K562 (cell line): ENCODE measurements around the gene RASGEF1C. TPM values are rescaled to one million over a fixed set of nuclear protein-coding genes. Genes with fewer than 3 reads are reported as not detected.
A peak's percentile ranks its signal among the peaks of the same experiment; 100 is the strongest.

Experiments used
- ATAC-seq: fragments of 200-7000 bp; cut with Tn5 transposase; 3 replicates; pipeline ENCODE4 v1.9.1; 2020; ENCODE audit warnings: moderate library complexity
- BruUV-seq: library from RNA; stranded (reverse); fragments of 400-500 nt; replicated peaks from 2 replicates; lab custom pipeline; 2021; lab: Mats Ljungman, UMichigan
- CTCF ChIA-PET: fragments of 300-600 bp; formaldehyde crosslinking; extraction: SDS; loops from one replicate; lab custom pipeline; 2021; ENCODE audit warnings: low intra/inter-chr PET ratio; lab: Yijun Ruan, JAX
- POLR2A ChIA-PET: fragments of 300-600, 350-650 bp; sonication (Branson Sonifier 250); formaldehyde crosslinking; extraction: SDS; loops from one replicate; lab custom pipeline; 2021; ENCODE audit warnings: antibody characterized with exemption, inconsistent platforms; lab: Yijun Ruan, JAX
- DNase-seq, 4 experiments: peaks; one replicate each; pipeline versions ENCODE4 v3.0.0 to v3.0.0-alpha.2; 2011 to 2018; ENCODE audit warnings: low spot score in 3 of 4, mixed read lengths in 3 of 4; ENCODE audit errors: extremely low read depth in 1 of 4
- FAIRE-seq: peaks from 2 replicates; lab custom pipeline; 2011; peaks lifted over from hg19 to GRCh38; lab: Jason Lieb, UNC
- H2AFZ ChIP-seq: 2 replicates; pipeline ENCODE4 v1.6.0; 2011; ENCODE audit warnings: low read depth, low read length, control low read depth, inconsistent platforms
- H3K27ac ChIP-seq: fragments of 200-600 bp; 3 replicates; pipeline ENCODE4 v1.8.0; 2011; ENCODE audit warnings: low read depth, mild to moderate bottlenecking, control low read depth, inconsistent platforms, low read length, moderate library complexity, mixed read lengths; ENCODE audit errors: extremely low read depth
- H3K27me3 ChIP-seq, 2 experiments: fragments of 300-600 bp in 1 of 2; 2 replicates in 1 of 2; 3 replicates in 1 of 2; pipeline versions ENCODE4 v1.6.0 to v1.8.0; 2011; ENCODE audit warnings: inconsistent platforms in 2 of 2, low read length in 2 of 2, mild to moderate bottlenecking in 1 of 2, mixed read lengths in 1 of 2, moderate library complexity in 1 of 2; ENCODE audit not compliant: control insufficient read depth in 2 of 2, insufficient read depth in 2 of 2
- H3K36me3 ChIP-seq: fragments of 300-600 bp; 3 replicates; pipeline ENCODE4 v1.8.0; 2011; ENCODE audit warnings: mild to moderate bottlenecking, low read length, inconsistent platforms; ENCODE audit not compliant: control insufficient read depth, insufficient read depth
- H3K4me1 ChIP-seq, 2 experiments: fragments of 200-600 bp in 1 of 2; replicated peaks in 1 of 2; 2 replicates in 1 of 2; 3 replicates in 1 of 2; pipeline versions ENCODE4 v1.5.1 to v1.8.0; 2011; ENCODE audit warnings: inconsistent platforms in 2 of 2, low read length in 2 of 2, mild to moderate bottlenecking in 1 of 2, mixed read lengths in 1 of 2, moderate library complexity in 1 of 2; ENCODE audit not compliant: control insufficient read depth in 2 of 2, insufficient read depth in 2 of 2
- H3K4me2 ChIP-seq: 2 replicates; pipeline ENCODE4 v1.6.1; 2011; ENCODE audit warnings: low read length, control low read depth, inconsistent platforms, mixed read lengths; ENCODE audit not compliant: insufficient read depth
- H3K4me3 ChIP-seq: fragments of 200-600 bp; sonication (generic), shearing (Covaris generic); 2 replicates; pipeline ENCODE4 v1.5.1; 2016; ENCODE audit warnings: control low read depth, inconsistent platforms
- H3K79me2 ChIP-seq: fragments of 200-600 bp; 3 replicates; pipeline ENCODE4 v1.8.0; 2011; ENCODE audit warnings: low read length, inconsistent platforms; ENCODE audit not compliant: control insufficient read depth, insufficient read depth
- H3K9ac ChIP-seq, 2 experiments: 2 replicates each; pipeline versions ENCODE4 v1.6.0 to v1.6.1; 2011; ENCODE audit warnings: low read depth in 2 of 2, low read length in 2 of 2, control low read depth in 1 of 2, inconsistent platforms in 1 of 2, mild to moderate bottlenecking in 1 of 2, mixed read lengths in 1 of 2; ENCODE audit not compliant: insufficient read depth in 1 of 2
- H3K9me1 ChIP-seq: one replicate; pipeline ENCODE4 v1.6.0; 2011; ENCODE audit warnings: inconsistent platforms, mild to moderate bottlenecking, low read length, moderate library complexity; ENCODE audit not compliant: control insufficient read depth, insufficient read depth
- H3K9me3 ChIP-seq: replicated peaks from 2 replicates; pipeline ENCODE4 v1.5.1; 2011; ENCODE audit warnings: low read depth, low read length, inconsistent platforms; ENCODE audit not compliant: control insufficient read depth, insufficient read depth
- H4K20me1 ChIP-seq: replicated peaks from 2 replicates; pipeline ENCODE4 v1.6.1; 2011; ENCODE audit warnings: low read length, inconsistent platforms, mixed read lengths; ENCODE audit not compliant: control insufficient read depth, insufficient read depth
- ADNP ChIP-seq: fragments of 200-800 bp; sonication (Bioruptor generic); IDR thresholded peaks from 2 replicates; pipeline ENCODE4 v1.6.1; 2016; ENCODE audit warnings: missing genetic modification characterization, missing compliant biosample characterization
- CEBPB ChIP-seq: fragments of 450-650 bp; IDR thresholded peaks from 2 replicates; pipeline ENCODE4 v1.6.1; 2016; ENCODE audit warnings: missing genetic modification characterization, missing compliant biosample characterization
- ERF ChIP-seq: fragments of 450-650 bp; formaldehyde crosslinking; IDR thresholded peaks from 2 replicates; pipeline ENCODE4 v1.4.0; 2020; ENCODE audit warnings: mild to moderate bottlenecking, mixed read lengths
- FOXM1 ChIP-seq, 2 experiments: fragments of 450-650 bp in 1 of 2; sonication (generic) in 1 of 2; formaldehyde crosslinking in 1 of 2; IDR thresholded peaks; 2 replicates each; pipeline versions ENCODE4 v1.6.1 to v1.9.0; 2017 to 2022; ENCODE audit warnings: low read depth in 2 of 2, mild to moderate bottlenecking in 2 of 2, missing genetic modification reagents in 1 of 2, moderate library complexity in 1 of 2
- HDAC2 ChIP-seq: fragments of 450-650 bp; IDR thresholded peaks from 2 replicates; pipeline ENCODE4 v1.6.1; 2016; ENCODE audit warnings: mild to moderate bottlenecking
- KAT7 ChIP-seq: sonication (generic); formaldehyde crosslinking; IDR thresholded peaks from 2 replicates; pipeline ENCODE4 v1.8.0; 2022; ENCODE audit warnings: missing genetic modification reagents, mild to moderate bottlenecking, borderline replicate concordance
- KDM2B ChIP-seq: fragments of 250-450 bp; sonication (Bioruptor Pico); IDR thresholded peaks from 2 replicates; pipeline ENCODE4 v1.8.0; 2021; ENCODE audit warnings: mild to moderate bottlenecking, moderate library complexity
- PHB2 ChIP-seq: fragments of 450-650 bp; IDR thresholded peaks from 2 replicates; pipeline ENCODE4 v1.6.1; 2017; ENCODE audit warnings: low read depth
- POU5F1 ChIP-seq: fragments of 150-350 bp; IDR thresholded peaks from 2 replicates; pipeline ENCODE4 v1.6.1; 2014; ENCODE audit warnings: borderline replicate concordance, low read length, low read depth, mild to moderate bottlenecking; ENCODE audit not compliant: partially characterized antibody
- RB1 ChIP-seq: fragments of 450-650 bp; IDR thresholded peaks from 2 replicates; pipeline ENCODE4 v1.6.1; 2017; ENCODE audit warnings: low read depth, mild to moderate bottlenecking
- RBM15 ChIP-seq: fragments of 200-400 bp; formaldehyde crosslinking; IDR thresholded peaks from 2 replicates; pipeline ENCODE4 v1.6.1; 2018; ENCODE audit warnings: mild to moderate bottlenecking, low read length, moderate library complexity; ENCODE audit not compliant: insufficient read depth
- SMARCA5 ChIP-seq: fragments of 450-650 bp; IDR thresholded peaks from 2 replicates; pipeline ENCODE4 v1.6.1; 2016
- TRIM24 ChIP-seq, 2 experiments: fragments of 450-650 bp; IDR thresholded peaks; 2 replicates each; pipeline ENCODE4 v1.6.1; 2016
- TRIM28 ChIP-seq: fragments of 450-650 bp; IDR thresholded peaks from 2 replicates; pipeline ENCODE4 v1.6.1; 2017
- ZNF583 ChIP-seq: fragments of 250-450 bp; sonication (Bioruptor Pico); IDR thresholded peaks from 2 replicates; pipeline ENCODE4 v1.4.0; 2020
- ZNF830 ChIP-seq: fragments of 250-450 bp; sonication (Bioruptor Pico); IDR thresholded peaks from 2 replicates; pipeline ENCODE4 v1.5.0; 2021; ENCODE audit warnings: mild to moderate bottlenecking
- WGBS: fragments of 100-300 bp; shearing (Covaris generic); methylation state at CpG from one replicate; pipeline ENCODE4 v1.1.6; 2016; ENCODE audit warnings: low coverage, mixed read lengths; ENCODE audit not compliant: insufficient coverage; ENCODE audit errors: missing lambda C conversion rate; 5-methylcytosine and 5-hydroxymethylcytosine counted together
- in situ Hi-C: fragments of 300-500 bp; cut with MboI; formaldehyde crosslinking; loops from 4 replicates; pipeline ENCODE4 v1.15.0; 2018; ENCODE audit warnings: inconsistent platforms, mixed read lengths
- intact Hi-C: fragments of 100-400 bp; cut with micrococcal nuclease; formaldehyde crosslinking; loops from 2 replicates; pipeline ENCODE4 v1.14.2; 2022
- polyA plus RNA-seq, 8 experiments: library from polyadenylated mRNA; depleted of rRNA in 4 of 8; stranded (reverse) in 5 of 8; unstranded in 3 of 8; fragments of >200 nt; fragmentation: Nextera tagmentation in 2 of 8; fragmentation: Illumina TruSeq in 1 of 8; extraction: Ambion mirVana in 2 of 8; extraction: Trizol in 1 of 8; gene quantifications; 2 replicates each; pipeline versions ENCODE4 v1.2.1 to v1.2.3, GENCODE V29; 2011 to 2014; ENCODE audit warnings: inconsistent platforms in 1 of 8, missing spikeins in 1 of 8
- total RNA-seq, 7 experiments: library from RNA; depleted of rRNA in 6 of 7; stranded (reverse); fragments of >200 nt in 6 of 7; fragmentation: Illumina TruSeq in 2 of 7; extraction: Trizol in 2 of 7; gene quantifications; 2 replicates each; pipeline versions ENCODE4 v1.2.1 to v1.2.3, GENCODE V29; 2011 to 2021; ENCODE audit warnings: low replicate concordance in 1 of 7
- TF ChIP-seq, protein P1 (sequence below): fragments of 200-800 bp; sonication (Bioruptor generic); IDR thresholded peaks from 2 replicates; pipeline ENCODE4 v1.6.1; 2017; ENCODE audit warnings: missing genetic modification characterization, missing compliant biosample characterization
- TF ChIP-seq, protein P2 (sequence below): sonication (generic); formaldehyde crosslinking; IDR thresholded peaks from 2 replicates; pipeline ENCODE4 v1.9.0; 2022; ENCODE audit warnings: mild to moderate bottlenecking, missing genetic modification reagents

RASGEF1C gene
- total and polyA plus RNA-seq, 9 of the 15 experiments (the other 6 are each of a cell fraction or from before 2014, with no cell fraction given), result 0.04 to 1.1 (median 0.21) TPM; not detected in 4

DNA sequence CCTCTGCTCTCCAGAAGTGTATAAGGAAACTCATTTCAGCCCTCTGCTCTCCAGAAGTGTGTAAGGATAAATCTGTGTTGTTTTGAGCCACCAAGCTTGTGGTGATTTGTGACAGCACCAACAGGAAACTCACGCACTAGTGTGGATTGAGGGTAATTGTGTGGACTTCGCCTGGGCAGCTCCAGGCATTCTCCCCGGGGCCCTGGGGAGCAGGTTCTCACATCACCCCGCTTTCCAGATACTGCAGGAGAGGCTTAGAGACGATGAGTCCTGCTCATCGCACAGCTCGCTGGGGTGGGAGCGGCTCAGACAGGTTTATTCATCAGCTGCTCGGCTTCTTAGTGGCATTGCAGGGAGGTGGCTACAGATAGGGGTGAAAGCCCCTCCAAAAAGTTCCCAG, 99.1 kb downstream of the RASGEF1C start:
- no TSS peak for BruUV-seq
- POLR2A ChIA-PET, result no interaction called here

GRCh38 chr5:180107005-180107404, 102.0 kb downstream of the RASGEF1C start:
- H4K20me1 ChIP-seq, result no peaks in the 10 kb centered on the region
- no peaks in the 10 kb centered on the region for H3K79me2 ChIP-seq
- H3K9me1 ChIP-seq, result no peaks in the 10 kb centered on the region
- no peak overlapping the region for H3K4me2 ChIP-seq
- H3K27me3 ChIP-seq, result no peaks in the 10 kb centered on the region; a peak in 1 of 5 replicates
- H2AFZ ChIP-seq, result no peak overlapping the region
- no peak overlapping the region for H3K4me3 ChIP-seq
- FAIRE-seq (no peak), ATAC-seq (no peak), DNase-seq (no peak)
- BruUV-seq, result no TSS peak
- POLR2A ChIA-PET, result interaction anchor here (1.0 to 1.7 kb wide), 2 partner anchors 10 to 15 kb away, joined by 3 to 9 read pairs; no protein-coding TSS in a partner anchor
- in situ Hi-C loops (no loop called here), intact Hi-C loops (no loop called here)
- CTCF ChIA-PET, result no interaction called here
- peaks cover 0 to 2% of the 10 kb centered on the region in 2 experiments; a peak in 3 of 5 replicates for H3K4me1 ChIP-seq
- 17% methylated on average over 1 of the region's 1 CpG for WGBS
- H3K9ac ChIP-seq, result no peak overlapping the region
- H3K36me3 ChIP-seq, result no peaks in the 10 kb centered on the region
- no peak overlapping the region for H3K27ac ChIP-seq
- H3K9me3 ChIP-seq, result no peaks in the 10 kb centered on the region; the same call in 1 of the 2 replicates
- TF ChIP-seq ERF (CRISPR knock-in tag) (no peak), HDAC2 (peak; percentile 19; the same call in 1 of the 2 replicates), FOXM1 (IDR thresholded peaks at IDR 0.05; ENCODE audit: low read depth) (no peak), FOXM1 (CRISPR knock-in tag; IDR thresholded peaks at IDR 0.05; ENCODE audit: low read depth) (no peak), TRIM28 (peak; percentile 77; the same call in 1 of the 2 replicates), TRIM24 (IDR thresholded peaks at IDR 0.05) (peak; percentile 20 to 71; a peak in 2 of 4 replicates), ADNP (tag) (0 out of 2 replicates have a peak, but pooled peaks have one; percentile 4), PHB2 (no peak), SMARCA5 (peak; percentile 71; the same call in 1 of the 2 replicates)
- TF ChIP-seq, protein P1, sequence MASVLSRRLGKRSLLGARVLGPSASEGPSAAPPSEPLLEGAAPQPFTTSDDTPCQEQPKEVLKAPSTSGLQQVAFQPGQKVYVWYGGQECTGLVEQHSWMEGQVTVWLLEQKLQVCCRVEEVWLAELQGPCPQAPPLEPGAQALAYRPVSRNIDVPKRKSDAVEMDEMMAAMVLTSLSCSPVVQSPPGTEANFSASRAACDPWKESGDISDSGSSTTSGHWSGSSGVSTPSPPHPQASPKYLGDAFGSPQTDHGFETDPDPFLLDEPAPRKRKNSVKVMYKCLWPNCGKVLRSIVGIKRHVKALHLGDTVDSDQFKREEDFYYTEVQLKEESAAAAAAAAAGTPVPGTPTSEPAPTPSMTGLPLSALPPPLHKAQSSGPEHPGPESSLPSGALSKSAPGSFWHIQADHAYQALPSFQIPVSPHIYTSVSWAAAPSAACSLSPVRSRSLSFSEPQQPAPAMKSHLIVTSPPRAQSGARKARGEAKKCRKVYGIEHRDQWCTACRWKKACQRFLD, result 0 out of 2 replicates have a peak, but pooled peaks have one; percentile 42

More for the DNA sequence above, 99.1 kb downstream of the RASGEF1C start:
- no peak overlapping the region for H3K4me2 ChIP-seq
- TF ChIP-seq ZNF830 (CRISPR knock-in tag), result no peak
- TF ChIP-seq RBM15, result no peak
- TF ChIP-seq KDM2B (CRISPR knock-in tag), result no peak
- no peak for TF ChIP-seq KAT7 (CRISPR knock-in tag)
- no peak for TF ChIP-seq RB1
- TF ChIP-seq, protein P2, sequence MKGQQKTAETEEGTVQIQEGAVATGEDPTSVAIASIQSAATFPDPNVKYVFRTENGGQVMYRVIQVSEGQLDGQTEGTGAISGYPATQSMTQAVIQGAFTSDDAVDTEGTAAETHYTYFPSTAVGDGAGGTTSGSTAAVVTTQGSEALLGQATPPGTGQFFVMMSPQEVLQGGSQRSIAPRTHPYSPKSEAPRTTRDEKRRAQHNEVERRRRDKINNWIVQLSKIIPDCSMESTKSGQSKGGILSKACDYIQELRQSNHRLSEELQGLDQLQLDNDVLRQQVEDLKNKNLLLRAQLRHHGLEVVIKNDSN (CRISPR knock-in tag), result no peak
- TF ChIP-seq POU5F1, result no peak
- TF ChIP-seq ZNF583, result no peak
- no peak for TF ChIP-seq CEBPB
- no peaks in the 10 kb centered on the region for H3K36me3 ChIP-seq
- no peak for DNase-seq
- no peaks in the 10 kb centered on the region for H3K9me1 ChIP-seq
- no peaks in the 10 kb centered on the region for H3K79me2 ChIP-seq
- WGBS, result 60% methylated on average over 9 of the region's 9 CpGs
- no peak overlapping the region for H3K9ac ChIP-seq
- H3K9me3 ChIP-seq, result no peaks in the 10 kb centered on the region; the same call in 1 of the 2 replicates
- in situ Hi-C loops, result no loop called here
- peaks cover 0 to 6% of the 10 kb centered on the region in 2 experiments; a peak in 1 of 5 replicates for H3K27me3 ChIP-seq
- H3K27ac ChIP-seq, result no peak overlapping the region
- H3K4me3 ChIP-seq, result no peak overlapping the region
- intact Hi-C loops, result no loop called here
- FAIRE-seq, result no peak
- CTCF ChIA-PET, result no interaction called here
- H2AFZ ChIP-seq, result no peak overlapping the region
- no peak for ATAC-seq
- no peaks in the 10 kb centered on the region for H4K20me1 ChIP-seq
- peaks cover 0 to 11% of the 10 kb centered on the region in 2 experiments; a peak in 4 of 5 replicates for H3K4me1 ChIP-seq
